Astrocyte of the spinal cord (primary cell): Measurements from ENCODE around the gene GSN.

Source experiments
- DNase-seq: peaks from one replicate; pipeline ENCODE4 v3.0.0; 2011; ENCODE audit warnings: low read depth, low spot score
- H3K4me3 ChIP-seq: 2 replicates; pipeline ENCODE4 v1.5.1; 2011; ENCODE audit warnings: low read depth, mild to moderate bottlenecking, low read length, moderate library complexity
- in situ Hi-C: cut with HindIII; loops from 2 replicates; pipeline ENCODE4 v1.10.0; 2017; ENCODE audit warnings: low sequenced_read_pairs
- TF ChIP-seq, protein P1 (sequence below): IDR thresholded peaks from 2 replicates; pipeline ENCODE4 v1.5.1; 2012; ENCODE audit warnings: low read depth, mild to moderate bottlenecking, low read length, inconsistent platforms

GSN gene

DNA sequence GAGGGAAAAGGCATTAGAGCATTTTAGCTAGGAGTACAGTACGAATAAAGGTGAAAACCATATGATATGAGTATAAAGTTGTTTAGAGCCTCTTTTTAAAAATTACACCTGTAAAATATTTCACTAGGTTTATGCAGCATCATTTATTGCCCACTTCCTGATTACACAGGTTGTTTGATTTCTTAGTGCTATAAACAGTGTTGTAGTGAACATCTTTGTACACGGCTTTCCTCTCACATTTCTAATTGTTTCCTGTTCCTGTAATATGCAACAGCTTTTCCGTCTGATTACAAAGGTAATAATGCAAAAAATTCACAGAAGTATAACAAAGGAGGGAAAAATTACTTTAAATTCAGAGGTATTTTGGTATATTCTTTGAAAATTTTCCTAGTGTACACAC lies 89.0 kb downstream of the GSN start:
- no peak for DNase-seq
- in situ Hi-C loops: no loop called here
- TF ChIP-seq, protein P1, sequence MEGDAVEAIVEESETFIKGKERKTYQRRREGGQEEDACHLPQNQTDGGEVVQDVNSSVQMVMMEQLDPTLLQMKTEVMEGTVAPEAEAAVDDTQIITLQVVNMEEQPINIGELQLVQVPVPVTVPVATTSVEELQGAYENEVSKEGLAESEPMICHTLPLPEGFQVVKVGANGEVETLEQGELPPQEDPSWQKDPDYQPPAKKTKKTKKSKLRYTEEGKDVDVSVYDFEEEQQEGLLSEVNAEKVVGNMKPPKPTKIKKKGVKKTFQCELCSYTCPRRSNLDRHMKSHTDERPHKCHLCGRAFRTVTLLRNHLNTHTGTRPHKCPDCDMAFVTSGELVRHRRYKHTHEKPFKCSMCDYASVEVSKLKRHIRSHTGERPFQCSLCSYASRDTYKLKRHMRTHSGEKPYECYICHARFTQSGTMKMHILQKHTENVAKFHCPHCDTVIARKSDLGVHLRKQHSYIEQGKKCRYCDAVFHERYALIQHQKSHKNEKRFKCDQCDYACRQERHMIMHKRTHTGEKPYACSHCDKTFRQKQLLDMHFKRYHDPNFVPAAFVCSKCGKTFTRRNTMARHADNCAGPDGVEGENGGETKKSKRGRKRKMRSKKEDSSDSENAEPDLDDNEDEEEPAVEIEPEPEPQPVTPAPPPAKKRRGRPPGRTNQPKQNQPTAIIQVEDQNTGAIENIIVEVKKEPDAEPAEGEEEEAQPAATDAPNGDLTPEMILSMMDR: no peak
- H3K4me3 ChIP-seq: no peak overlapping the region

DNA sequence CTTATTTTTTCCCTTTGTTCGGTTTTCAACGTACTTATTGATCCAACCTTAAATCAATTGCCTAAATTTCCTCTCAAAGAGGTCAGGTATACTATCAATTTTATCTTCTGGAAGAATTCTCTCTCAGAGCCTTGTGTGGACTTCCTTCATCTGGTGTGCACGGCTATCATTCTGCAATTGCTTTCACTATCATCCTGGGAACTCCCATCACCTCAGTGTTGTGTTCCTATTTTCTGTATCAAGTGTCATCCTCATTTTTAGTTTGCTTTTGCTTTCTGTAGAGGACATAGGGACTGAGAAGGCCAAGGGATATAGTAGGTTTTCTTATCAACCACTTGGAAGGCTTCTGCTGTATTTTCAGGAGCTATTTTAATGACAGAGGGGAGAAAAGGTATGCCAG lies 90.8 kb downstream of the GSN start:
- TF ChIP-seq, protein P1: no peak
- DNase-seq: no peak
- in situ Hi-C loops: no loop called here
- no peak overlapping the region for H3K4me3 ChIP-seq

DNA sequence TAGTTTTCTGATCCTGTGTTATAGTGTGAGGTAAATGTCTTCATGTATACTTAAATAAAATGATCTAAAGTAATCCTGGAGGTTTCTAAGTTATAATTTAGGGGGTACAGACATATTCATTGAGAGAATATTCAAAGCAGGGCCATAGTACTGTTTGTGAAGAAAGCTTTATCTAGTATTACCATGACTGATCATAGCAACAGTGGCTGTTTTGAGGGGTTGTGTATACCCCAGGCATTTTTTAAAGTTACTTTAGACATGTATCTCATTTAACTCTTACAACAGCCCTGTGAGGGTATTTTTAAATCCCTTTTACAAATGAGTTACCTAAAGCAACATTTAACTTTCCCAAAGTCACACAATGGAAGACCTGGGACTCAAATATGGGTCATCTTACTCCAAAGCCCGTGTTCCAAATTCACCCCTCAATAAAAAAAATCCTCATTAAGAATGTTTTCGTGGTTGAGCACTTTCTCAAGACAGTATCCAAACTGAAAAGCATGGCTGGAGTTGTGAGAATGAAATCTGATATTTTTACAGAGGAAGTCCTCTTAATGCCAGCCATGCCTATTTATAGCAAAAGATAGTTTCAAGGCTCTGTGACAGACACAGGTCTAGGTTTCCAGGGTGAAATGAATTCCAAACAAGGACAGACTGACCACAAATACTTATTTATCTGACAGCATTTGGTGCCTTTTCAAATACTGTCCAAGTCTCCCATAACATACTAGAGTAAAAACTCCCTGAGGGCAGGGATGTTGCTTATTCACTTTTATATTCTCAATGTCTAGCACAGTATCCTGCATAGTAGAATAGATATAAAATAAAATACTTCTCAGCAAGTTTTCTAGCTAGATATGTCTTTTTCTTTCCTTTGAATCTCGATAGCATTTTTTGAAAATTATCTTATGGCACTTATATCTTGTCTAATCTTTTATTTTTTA lies 91.7 kb downstream of the GSN start:
- peak; percentile 49 for DNase-seq
- TF ChIP-seq, protein P1: no peak
- in situ Hi-C loops: no loop called here

DNA sequence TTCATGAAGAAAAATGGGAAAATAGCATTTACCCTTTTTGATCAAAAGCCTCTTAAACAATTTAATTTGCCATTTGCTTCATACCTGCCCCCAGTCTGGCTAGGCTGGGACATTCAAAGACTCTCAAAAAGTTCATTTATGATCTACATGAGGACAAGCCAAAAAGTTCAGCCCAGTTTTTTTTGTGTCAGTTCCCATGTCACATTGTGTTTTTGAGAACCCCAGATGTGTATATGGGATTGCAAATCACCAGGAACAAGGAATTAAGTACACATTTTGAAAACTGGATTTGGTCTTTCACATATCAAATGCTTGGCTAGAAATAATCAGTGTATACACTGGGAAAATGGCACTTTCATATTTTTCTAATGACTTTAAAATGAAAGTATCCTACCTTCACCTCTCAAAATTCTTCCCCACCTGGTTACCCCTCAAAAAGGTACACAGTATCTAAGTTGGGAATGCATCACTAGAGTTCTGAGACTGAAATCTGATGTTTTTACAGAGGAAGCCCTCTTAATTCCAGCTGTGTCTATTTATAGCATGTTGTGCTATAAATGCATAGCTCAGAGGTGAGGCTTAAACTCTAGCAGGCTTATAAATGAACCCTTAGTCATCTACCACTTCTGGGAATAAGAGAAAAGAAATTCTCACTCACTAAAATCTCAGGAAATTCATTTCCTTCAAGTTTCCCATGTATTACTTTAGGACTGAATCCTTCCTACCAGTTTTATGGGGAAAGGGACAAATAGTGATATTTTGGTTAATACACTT lies 92.8 kb downstream of the GSN start:
- TF ChIP-seq, protein P1: no peak
- in situ Hi-C loops: no loop called here
- no peak overlapping the region for H3K4me3 ChIP-seq
- DNase-seq: peak; percentile 90

More for the DNA sequence above, 91.7 kb downstream of the GSN start:
- H3K4me3 ChIP-seq: no peak overlapping the region

DNA sequence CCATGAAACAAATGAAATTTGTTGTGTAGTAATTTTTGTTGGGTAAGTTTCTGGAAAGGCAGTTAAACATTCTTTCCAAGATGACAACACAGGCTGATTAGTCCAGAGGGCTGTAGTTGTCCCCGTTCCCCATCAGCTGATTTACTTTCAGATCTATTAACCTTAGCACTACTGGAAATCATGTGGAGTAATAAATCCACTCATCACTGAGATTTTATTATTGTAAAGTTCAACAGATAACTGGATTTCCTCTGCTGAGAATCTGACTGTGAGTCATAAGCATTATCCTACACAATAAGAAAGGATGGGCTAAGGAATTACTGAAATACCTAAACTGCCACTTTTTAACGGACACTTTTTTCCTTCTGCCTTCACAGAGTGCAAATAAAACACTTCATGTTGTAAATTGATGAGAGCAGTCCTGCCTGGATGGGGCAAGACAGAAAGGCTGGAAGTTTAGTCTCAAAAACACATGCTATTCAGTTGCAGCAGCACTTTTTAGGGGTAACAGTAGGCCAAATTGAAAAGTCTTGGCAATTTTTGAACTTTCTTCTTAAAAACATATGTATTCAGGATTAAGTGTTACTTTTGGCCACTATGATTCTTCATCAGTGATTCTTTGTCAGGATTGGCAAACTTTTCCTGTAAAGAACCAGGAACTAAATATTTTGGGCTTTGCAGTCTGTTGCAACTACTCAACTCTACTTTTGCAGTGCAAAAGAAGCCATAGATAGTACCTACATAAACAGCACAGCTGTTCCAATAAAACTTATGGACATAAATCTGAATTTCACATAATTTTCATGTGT lies 95.1 kb downstream of the GSN start:
- no peak overlapping the region for H3K4me3 ChIP-seq
- peak; percentile 52 for DNase-seq
- in situ Hi-C loops: no loop called here
- TF ChIP-seq, protein P1: no peak

DNA sequence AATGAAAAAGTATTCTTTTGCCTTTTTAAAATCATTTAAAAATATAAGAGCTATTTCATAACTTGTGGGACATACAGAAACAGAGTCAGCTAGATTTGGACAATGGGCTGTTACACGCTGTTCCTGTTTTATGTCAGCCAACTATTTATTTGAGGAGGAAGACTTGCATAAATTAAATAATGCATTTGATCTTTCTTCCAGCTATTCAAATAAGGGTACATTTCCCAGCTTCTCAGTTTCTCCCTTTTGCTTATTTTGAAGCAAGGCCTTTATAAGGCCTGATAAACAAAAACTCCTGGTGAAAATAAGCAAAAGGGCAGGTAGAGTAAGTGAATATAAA lies 95.6 kb downstream of the GSN start:
- in situ Hi-C loops: no loop called here
- TF ChIP-seq, protein P1: no peak
- no peak overlapping the region for H3K4me3 ChIP-seq
- no peak for DNase-seq
